ENCODE measurements around the gene NFYC. TPM values are rescaled to one million over a fixed set of nuclear protein-coding genes. Genes with fewer than 3 reads are reported as not detected.

The NFYC gene
- total RNA-seq, 1 donor from 2014 or later: 67.2 TPM

GRCh38 chr1:40815420-40815819, 123.9 kb downstream of the NFYC start:
- Mint-ChIP-seq H3K4me3 (no peak overlapping the region), H3K27me3 (ENCODE audit: low read depth) (peaks cover 17% of the 10 kb centered on the region), H3K36me3 (ENCODE audit: low read depth) (no peaks in the 10 kb centered on the region), H3K4me1 (peaks cover 17% of the 10 kb centered on the region), H3K27ac (ENCODE audit: unreplicated experiment) (no peak overlapping the region), H3K9me3 (no peaks in the 10 kb centered on the region)
- no peak for DNase-seq (ENCODE audit: low read depth, low spot score)
- TF ChIP-seq, protein P1, sequence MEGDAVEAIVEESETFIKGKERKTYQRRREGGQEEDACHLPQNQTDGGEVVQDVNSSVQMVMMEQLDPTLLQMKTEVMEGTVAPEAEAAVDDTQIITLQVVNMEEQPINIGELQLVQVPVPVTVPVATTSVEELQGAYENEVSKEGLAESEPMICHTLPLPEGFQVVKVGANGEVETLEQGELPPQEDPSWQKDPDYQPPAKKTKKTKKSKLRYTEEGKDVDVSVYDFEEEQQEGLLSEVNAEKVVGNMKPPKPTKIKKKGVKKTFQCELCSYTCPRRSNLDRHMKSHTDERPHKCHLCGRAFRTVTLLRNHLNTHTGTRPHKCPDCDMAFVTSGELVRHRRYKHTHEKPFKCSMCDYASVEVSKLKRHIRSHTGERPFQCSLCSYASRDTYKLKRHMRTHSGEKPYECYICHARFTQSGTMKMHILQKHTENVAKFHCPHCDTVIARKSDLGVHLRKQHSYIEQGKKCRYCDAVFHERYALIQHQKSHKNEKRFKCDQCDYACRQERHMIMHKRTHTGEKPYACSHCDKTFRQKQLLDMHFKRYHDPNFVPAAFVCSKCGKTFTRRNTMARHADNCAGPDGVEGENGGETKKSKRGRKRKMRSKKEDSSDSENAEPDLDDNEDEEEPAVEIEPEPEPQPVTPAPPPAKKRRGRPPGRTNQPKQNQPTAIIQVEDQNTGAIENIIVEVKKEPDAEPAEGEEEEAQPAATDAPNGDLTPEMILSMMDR (conservative IDR thresholded peaks at IDR 0.05): no peak

DNA sequence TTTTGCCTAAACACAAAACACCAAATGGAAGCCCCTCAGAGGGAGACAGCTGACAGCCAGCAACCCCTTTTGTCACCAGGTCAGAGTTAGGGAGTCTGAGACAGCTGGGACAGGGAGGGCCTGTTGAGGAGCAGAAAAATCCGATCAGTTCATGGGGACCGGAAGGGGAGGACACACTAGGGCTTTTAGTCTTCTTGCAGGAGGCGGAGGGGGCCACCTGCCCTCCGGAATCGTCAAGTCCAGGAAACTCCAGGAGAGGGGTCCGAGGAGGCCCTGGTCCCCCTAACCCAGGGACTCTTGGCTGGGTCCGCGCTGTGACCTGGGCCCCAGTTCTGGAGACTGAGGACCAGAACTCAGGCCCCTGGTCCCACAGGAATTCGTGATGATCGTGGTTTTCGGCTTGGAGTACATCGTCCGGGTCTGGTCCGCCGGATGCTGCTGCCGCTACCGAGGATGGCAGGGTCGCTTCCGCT, 126.3 kb downstream of the NFYC start:
- Mint-ChIP-seq H3K27me3 (ENCODE audit: low read depth) (peaks cover 16% of the 10 kb centered on the region), H3K36me3 (ENCODE audit: low read depth) (no peaks in the 10 kb centered on the region), H3K27ac (ENCODE audit: unreplicated experiment) (no peak overlapping the region), H3K9me3 (no peaks in the 10 kb centered on the region), H3K4me3 (peak overlapping the region; percentile 73), H3K4me1 (peaks cover 21% of the 10 kb centered on the region)
- TF ChIP-seq, protein P1 (conservative IDR thresholded peaks at IDR 0.05): no peak
- DNase-seq (ENCODE audit: low read depth, low spot score): no peak

GRCh38 chr1:40818264-40818961, 126.9 kb downstream of the NFYC start:
- Mint-ChIP-seq H3K4me1 (peaks cover 23% of the 10 kb centered on the region), H3K36me3 (ENCODE audit: low read depth) (no peaks in the 10 kb centered on the region), H3K27me3 (ENCODE audit: low read depth) (peaks cover 14% of the 10 kb centered on the region), H3K27ac (ENCODE audit: unreplicated experiment) (no peak overlapping the region), H3K9me3 (no peaks in the 10 kb centered on the region), H3K4me3 (peak overlapping the region; percentile 62)
- TF ChIP-seq, protein P1 (conservative IDR thresholded peaks at IDR 0.05): no peak
- peak; percentile 56 for DNase-seq (ENCODE audit: low read depth, low spot score)

GRCh38 chr1:40819101-40819500, 127.6 kb downstream of the NFYC start:
- peaks cover 24% of the 10 kb centered on the region for H3K4me1 Mint-ChIP-seq
- no peak overlapping the region for H3K27ac Mint-ChIP-seq (ENCODE audit: unreplicated experiment)
- H3K36me3 Mint-ChIP-seq (ENCODE audit: low read depth): no peaks in the 10 kb centered on the region
- peaks cover 14% of the 10 kb centered on the region for H3K27me3 Mint-ChIP-seq (ENCODE audit: low read depth)
- TF ChIP-seq, protein P1 (conservative IDR thresholded peaks at IDR 0.05): no peak
- H3K4me3 Mint-ChIP-seq: peak overlapping the region; percentile 56
- no peak for DNase-seq (ENCODE audit: low read depth, low spot score)
- no peaks in the 10 kb centered on the region for H3K9me3 Mint-ChIP-seq

GRCh38 chr1:40820251-40820797, 128.8 kb downstream of the NFYC start:
- no peak overlapping the region for H3K27ac Mint-ChIP-seq (ENCODE audit: unreplicated experiment)

More at GRCh38 chr1:40820251-40820797, 128.8 kb downstream of the NFYC start:
- peaks cover 36% of the 10 kb centered on the region for H3K4me1 Mint-ChIP-seq
- peaks cover 14% of the 10 kb centered on the region for H3K27me3 Mint-ChIP-seq (ENCODE audit: low read depth)
- H3K36me3 Mint-ChIP-seq (ENCODE audit: low read depth): no peaks in the 10 kb centered on the region
- no peak overlapping the region for H3K4me3 Mint-ChIP-seq
- TF ChIP-seq, protein P1 (conservative IDR thresholded peaks at IDR 0.05): no peak
- H3K9me3 Mint-ChIP-seq: no peaks in the 10 kb centered on the region
- no peak for DNase-seq (ENCODE audit: low read depth, low spot score)

Small RNA genes lying within 50 kb of the gene (microRNA-seq; reads per million reads assigned to microRNA genes)
- gene MIR30C1: 326 reads per million, percentile 72 among the genes with 10 or more reads in this experiment
- 21,823 reads per million, percentile 97 among the genes with 10 or more reads in this experiment for gene MIR30E

Other genes with a start within 250 kb of the NFYC start
- gene ZFP69B, start 241.2 kb upstream of the NFYC start, total RNA-seq: 14.3 and 15.7 TPM in 2 replicates
- 6.9 and 8.0 TPM in 2 replicates for gene ZFP69, start 214.4 kb upstream of the NFYC start, total RNA-seq
- gene EXO5, start 182.9 kb upstream of the NFYC start, total RNA-seq: 15.5 and 19.7 TPM in 2 replicates
- 6.4 and 7.9 TPM in 2 replicates for gene ZNF684, start 160.1 kb upstream of the NFYC start, total RNA-seq
- gene RIMS3, start 26.0 kb upstream of the NFYC start, total RNA-seq: 22.4 and 22.9 TPM in 2 replicates
- gene KCNQ4, start 92.1 kb downstream of the NFYC start, total RNA-seq: 0.89 and 0.91 TPM in 2 replicates
- 11.3 TPM in 2 replicates for gene CITED4, start 170.7 kb downstream of the NFYC start, total RNA-seq

All from neural crest cell (in vitro differentiated cells).